B cell (primary cell): ENCODE measurements around the gene CHD6.

Experiments
- EZH2 ChIP-seq: IDR thresholded peaks from 2 replicates; pipeline ENCODE4 v1.6.1; 2012; ENCODE audit warnings: borderline replicate concordance, low read depth, mild to moderate bottlenecking, moderate library complexity, low read length; ENCODE audit not compliant: insufficient read depth, poor library complexity, severe bottlenecking
- TF ChIP-seq, protein P1 (sequence below): fragments of 200-600 bp; IDR thresholded peaks from one replicate; pipeline ENCODE4 v1.8.0; 2022; ENCODE audit warnings: antibody characterized with exemption, mild to moderate bottlenecking

DNA sequence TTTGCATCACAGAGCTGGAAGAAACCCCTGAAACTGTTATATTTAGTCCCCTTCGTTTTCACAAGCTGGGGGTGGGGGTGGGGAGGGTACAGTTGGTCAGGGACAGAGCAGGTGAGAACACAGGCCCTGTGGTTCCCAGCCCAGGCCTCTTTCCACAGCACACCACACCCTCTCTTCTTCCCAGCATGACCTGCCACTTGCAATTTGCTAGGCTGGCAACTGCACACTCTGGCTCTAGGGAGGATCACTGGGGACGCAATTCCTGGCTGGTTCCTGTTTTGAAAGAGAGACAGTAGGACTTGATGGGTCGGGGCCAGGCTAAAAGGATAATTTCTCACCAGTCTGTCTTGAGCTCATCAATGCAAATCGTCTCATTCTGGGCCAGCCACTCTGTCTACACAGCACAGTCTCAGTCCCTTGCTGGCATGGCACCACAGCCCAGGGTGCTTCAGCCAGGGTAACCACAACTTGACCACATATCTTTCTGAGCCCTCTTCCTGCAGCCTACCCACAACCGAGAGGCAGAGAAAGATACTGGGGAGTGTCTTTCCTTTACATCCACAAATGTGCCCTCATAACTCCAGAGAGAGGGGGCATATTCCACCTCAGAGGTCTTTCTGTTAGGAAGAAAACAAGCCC is 209.9 kb downstream of the CHD6 start:
- TF ChIP-seq, protein P1, sequence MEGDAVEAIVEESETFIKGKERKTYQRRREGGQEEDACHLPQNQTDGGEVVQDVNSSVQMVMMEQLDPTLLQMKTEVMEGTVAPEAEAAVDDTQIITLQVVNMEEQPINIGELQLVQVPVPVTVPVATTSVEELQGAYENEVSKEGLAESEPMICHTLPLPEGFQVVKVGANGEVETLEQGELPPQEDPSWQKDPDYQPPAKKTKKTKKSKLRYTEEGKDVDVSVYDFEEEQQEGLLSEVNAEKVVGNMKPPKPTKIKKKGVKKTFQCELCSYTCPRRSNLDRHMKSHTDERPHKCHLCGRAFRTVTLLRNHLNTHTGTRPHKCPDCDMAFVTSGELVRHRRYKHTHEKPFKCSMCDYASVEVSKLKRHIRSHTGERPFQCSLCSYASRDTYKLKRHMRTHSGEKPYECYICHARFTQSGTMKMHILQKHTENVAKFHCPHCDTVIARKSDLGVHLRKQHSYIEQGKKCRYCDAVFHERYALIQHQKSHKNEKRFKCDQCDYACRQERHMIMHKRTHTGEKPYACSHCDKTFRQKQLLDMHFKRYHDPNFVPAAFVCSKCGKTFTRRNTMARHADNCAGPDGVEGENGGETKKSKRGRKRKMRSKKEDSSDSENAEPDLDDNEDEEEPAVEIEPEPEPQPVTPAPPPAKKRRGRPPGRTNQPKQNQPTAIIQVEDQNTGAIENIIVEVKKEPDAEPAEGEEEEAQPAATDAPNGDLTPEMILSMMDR: no peak
- TF ChIP-seq EZH2: no peak
